AG04449 (cell line): ENCODE results near the gene RAB31.

Experiments used
- CTCF ChIA-PET: fragments of 350-600 bp; formaldehyde crosslinking; extraction: SDS; loops from one replicate; lab custom pipeline; 2021; ENCODE audit warnings: antibody characterized with exemption; lab: Yijun Ruan, JAX
- POLR2A ChIA-PET: fragments of 400-600, 350-600 bp; formaldehyde crosslinking; extraction: SDS; loops from one replicate; lab custom pipeline; 2020; ENCODE audit warnings: antibody characterized with exemption, inconsistent platforms; lab: Yijun Ruan, JAX
- DNase-seq: peaks from one replicate; pipeline ENCODE4 v3.0.0-alpha.2; 2010; ENCODE audit warnings: low read depth, low spot score
- H3K4me3 ChIP-seq: 2 replicates; pipeline ENCODE4 v1.5.1; 2011; ENCODE audit warnings: low read depth, mild to moderate bottlenecking, control low read depth, low read length
- TF ChIP-seq, protein P1 (sequence below): IDR thresholded peaks from one replicate; pipeline ENCODE4 v1.5.1; 2011; ENCODE audit warnings: mild to moderate bottlenecking, moderate library complexity, low read length, control low read depth, inconsistent platforms; ENCODE audit not compliant: insufficient read depth; ENCODE audit errors: missing control alignments

Gene RAB31

DNA sequence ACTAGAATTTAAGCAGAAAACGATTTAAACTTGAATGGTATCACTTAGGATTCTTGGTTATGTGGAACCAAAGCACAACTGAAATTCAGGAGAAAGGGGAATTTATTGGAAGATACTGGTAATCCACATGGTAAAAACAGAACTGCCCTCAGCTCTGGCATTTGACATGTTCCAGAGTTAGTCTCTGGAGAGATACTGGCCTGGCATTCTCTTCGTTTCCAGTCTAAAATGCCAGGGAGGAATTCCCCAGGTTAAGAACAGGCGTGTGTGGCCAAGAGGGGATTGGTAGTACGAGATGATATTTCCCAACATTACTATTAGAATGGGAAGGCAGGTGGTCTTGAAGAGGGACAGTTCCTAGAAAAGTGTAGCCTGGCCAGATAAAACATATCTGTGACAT lies 109.2 kb downstream of the RAB31 start:
- no peak overlapping the region for H3K4me3 ChIP-seq
- ChIA-PET CTCF (interaction anchor here (1.8 kb wide), 1 partner anchor 10 kb away, joined by 3 read pairs; no protein-coding TSS in a partner anchor), POLR2A (no interaction called here)
- TF ChIP-seq, protein P1, sequence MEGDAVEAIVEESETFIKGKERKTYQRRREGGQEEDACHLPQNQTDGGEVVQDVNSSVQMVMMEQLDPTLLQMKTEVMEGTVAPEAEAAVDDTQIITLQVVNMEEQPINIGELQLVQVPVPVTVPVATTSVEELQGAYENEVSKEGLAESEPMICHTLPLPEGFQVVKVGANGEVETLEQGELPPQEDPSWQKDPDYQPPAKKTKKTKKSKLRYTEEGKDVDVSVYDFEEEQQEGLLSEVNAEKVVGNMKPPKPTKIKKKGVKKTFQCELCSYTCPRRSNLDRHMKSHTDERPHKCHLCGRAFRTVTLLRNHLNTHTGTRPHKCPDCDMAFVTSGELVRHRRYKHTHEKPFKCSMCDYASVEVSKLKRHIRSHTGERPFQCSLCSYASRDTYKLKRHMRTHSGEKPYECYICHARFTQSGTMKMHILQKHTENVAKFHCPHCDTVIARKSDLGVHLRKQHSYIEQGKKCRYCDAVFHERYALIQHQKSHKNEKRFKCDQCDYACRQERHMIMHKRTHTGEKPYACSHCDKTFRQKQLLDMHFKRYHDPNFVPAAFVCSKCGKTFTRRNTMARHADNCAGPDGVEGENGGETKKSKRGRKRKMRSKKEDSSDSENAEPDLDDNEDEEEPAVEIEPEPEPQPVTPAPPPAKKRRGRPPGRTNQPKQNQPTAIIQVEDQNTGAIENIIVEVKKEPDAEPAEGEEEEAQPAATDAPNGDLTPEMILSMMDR: no peak
- no peak for DNase-seq

DNA sequence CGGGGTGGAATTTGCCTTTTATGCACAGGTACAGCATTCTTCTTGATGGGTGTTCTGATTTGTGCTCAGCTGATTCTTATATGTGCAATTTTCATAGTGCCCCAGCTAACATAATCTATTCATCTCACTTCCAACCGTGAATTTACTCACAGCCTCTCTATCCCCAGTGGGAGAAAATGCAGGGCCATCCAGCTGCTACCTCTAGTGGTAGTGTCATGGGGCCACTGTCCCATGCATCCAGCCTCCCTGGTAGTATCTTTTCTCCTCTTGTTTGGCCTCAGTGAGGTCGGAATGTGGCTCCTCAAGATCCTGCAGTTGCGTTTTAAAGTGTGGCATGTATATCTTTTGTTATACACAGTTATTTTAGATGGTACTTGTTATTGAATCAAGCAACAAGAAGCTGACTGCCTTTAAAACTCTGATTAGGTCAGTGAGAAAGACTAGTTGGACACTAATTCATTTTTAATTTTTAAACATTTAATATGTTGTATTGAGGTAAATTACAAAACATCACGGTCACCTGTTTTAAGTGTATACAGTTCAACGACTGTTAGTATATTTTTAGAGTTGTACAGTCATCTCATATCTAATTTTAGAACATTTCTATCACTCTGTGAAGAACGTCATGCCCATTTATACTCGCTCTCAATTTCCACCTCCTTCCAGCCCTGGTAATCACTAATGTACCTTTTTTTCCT lies 109.8 kb downstream of the RAB31 start:
- TF ChIP-seq, protein P1: no peak
- no peak overlapping the region for H3K4me3 ChIP-seq
- ChIA-PET POLR2A (no interaction called here), CTCF (interaction anchor here (1.8 kb wide), 1 partner anchor 9 kb away, joined by 3 read pairs; no protein-coding TSS in a partner anchor)
- DNase-seq: no peak

DNA sequence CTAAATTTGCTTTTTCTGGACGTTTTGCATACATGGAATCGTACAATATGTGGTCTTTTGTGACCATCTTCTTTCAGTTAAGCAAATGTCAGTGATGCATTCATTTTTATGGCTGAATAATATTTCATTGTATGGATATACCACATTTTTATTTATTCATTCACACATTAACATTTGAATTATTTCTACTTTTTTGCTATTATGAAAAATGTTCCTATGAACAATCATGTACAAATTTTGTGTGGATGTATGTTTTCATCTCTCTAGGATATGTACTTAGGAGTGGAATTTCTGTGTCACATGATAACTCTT lies 110.3 kb downstream of the RAB31 start:
- ChIA-PET CTCF (interaction anchor here (1.8 kb wide), 1 partner anchor 8 kb away, joined by 3 read pairs; no protein-coding TSS in a partner anchor), POLR2A (no interaction called here)
- no peak overlapping the region for H3K4me3 ChIP-seq
- no peak for DNase-seq
- TF ChIP-seq, protein P1: no peak

DNA sequence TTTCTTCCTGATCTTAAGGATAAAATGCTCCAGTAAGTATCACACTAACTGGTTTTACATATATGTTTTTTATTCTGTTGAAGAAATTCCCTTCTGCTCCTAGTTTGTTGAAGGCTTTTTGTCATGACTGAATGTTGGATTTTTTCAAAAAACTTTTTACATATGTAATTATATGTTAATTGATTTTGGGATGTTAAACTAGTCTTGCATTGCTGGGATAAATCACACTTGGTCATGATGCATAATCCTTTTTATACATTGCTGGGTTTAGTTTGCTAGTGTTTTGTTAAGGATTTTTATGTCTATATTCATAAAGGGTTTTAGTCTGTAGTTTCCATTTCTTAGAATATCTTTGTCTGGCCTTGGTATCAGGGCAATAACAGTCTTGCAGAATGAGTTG lies 112.0 kb downstream of the RAB31 start:
- CTCF ChIA-PET: no interaction called here
- TF ChIP-seq, protein P1: no peak
- no peak overlapping the region for H3K4me3 ChIP-seq
- POLR2A ChIA-PET: no interaction called here
- DNase-seq: no peak

DNA sequence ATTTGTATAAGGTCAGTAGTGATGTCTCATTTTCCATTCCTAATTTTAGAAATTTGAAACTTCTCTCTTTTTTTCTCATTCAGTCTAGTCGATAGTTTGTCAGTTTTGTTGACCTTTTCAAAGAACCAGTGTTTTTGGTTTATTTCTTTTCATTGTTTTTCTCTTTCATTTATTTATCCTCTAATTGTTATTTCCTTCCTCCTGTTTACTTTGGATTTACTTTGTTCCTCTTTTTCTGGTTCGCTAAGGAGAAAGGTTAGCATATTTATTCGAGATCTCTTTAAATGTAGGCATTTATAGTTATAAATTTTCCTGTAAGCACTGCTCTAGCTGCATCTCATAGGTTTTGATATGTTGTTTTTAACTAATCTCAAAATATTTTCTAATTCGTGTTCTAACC lies 112.6 kb downstream of the RAB31 start:
- ChIA-PET CTCF (no interaction called here), POLR2A (no interaction called here)
- TF ChIP-seq, protein P1: no peak
- H3K4me3 ChIP-seq: no peak overlapping the region
- DNase-seq: no peak

DNA sequence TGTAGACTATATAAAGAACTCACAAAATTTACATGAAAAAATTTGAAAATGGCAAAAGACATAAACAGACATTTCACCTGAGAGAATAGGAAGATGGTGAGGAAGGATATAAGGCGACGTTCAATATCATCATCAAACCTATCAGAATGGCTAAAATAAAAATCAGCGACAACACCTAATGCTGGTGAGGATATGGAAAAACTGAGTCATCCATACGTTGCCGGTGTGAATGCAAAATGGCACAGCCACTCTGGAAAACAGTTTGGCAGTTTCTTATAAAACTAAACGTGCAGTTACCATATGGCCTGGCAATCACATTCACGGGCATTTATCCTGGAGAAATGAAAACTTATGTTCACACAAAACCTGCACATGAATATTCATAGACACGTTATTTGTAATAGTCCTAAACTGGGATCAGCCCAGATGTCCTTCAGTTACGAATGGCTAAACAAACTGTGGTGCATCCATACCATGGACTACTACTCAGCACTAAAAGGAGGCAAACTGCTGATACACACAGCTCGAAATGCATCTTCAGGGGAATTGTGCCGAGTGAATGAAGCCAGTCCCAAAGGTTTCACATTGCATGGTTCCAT lies 114.6 kb downstream of the RAB31 start:
- TF ChIP-seq, protein P1: no peak
- no peak overlapping the region for H3K4me3 ChIP-seq
- POLR2A ChIA-PET: no interaction called here
- no peak for DNase-seq
- CTCF ChIA-PET: no interaction called here
